GM10266 (cell line): ENCODE data around the gene SYNPR.

ENCODE experiments used
- DNase-seq: peaks from one replicate; pipeline ENCODE4 v3.0.0; 2012; ENCODE audit errors: extremely low spot score
- CTCF ChIP-seq: IDR thresholded peaks from 2 replicates; pipeline ENCODE4 v1.5.1; 2012; ENCODE audit warnings: mild to moderate bottlenecking, low read depth; ENCODE audit not compliant: control insufficient read depth, insufficient read depth; ENCODE audit errors: missing control alignments

The SYNPR gene

GRCh38 chr3:63331520-63331919 lies 53.4 kb downstream of the SYNPR start:
- no peak for DNase-seq
- TF ChIP-seq CTCF = no peak

GRCh38 chr3:63333815-63334214 lies 55.7 kb downstream of the SYNPR start:
- no peak for TF ChIP-seq CTCF
- DNase-seq = no peak

- no peak for TF ChIP-seq CTCF
- DNase-seq = no peak
These were observed 60.2 kb downstream of the SYNPR start for GRCh38 chr3:63338351-63338750.

GRCh38 chr3:63343674-63344073 lies 65.6 kb downstream of the SYNPR start:
- TF ChIP-seq CTCF = no peak
- DNase-seq = no peak

- no peak for DNase-seq
These were observed 66.6 kb downstream of the SYNPR start for GRCh38 chr3:63344661-63345060.

GRCh38 chr3:63349583-63350573 lies 71.8 kb downstream of the SYNPR start:
- TF ChIP-seq CTCF = peak; percentile 67

More at GRCh38 chr3:63344661-63345060, 66.6 kb downstream of the SYNPR start:
- no peak for TF ChIP-seq CTCF

More at GRCh38 chr3:63349583-63350573, 71.8 kb downstream of the SYNPR start:
- peak; percentile 21 for DNase-seq
